Measurements from ENCODE around the gene SEC11A.
"Not testable (repeated sequence)": the region's sequence is repeated elsewhere in the genome, so short reads cannot be mapped to it uniquely, and the experiment has no call there.

DNA sequence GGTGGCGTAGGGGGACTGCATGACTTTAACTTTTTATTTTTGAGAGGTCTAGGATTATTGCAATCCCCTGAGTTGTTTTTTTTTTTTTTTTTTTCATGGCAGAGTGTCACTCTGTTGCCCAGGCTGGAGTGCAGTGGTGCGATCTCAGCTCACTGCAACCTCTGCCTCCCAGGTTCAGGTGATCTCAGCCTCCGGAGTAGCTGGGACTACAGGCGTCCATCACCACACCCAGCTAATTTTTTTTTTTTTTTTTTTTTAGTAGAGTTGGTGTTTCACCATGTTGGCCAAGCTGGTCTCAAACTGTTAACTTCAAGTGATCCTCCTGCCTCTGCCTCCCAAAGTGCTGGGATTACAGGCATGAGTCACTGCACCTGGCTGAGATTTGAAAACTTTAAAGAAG lies 39.0 kb upstream of the SEC11A start:
- TF ChIP-seq, protein P1, sequence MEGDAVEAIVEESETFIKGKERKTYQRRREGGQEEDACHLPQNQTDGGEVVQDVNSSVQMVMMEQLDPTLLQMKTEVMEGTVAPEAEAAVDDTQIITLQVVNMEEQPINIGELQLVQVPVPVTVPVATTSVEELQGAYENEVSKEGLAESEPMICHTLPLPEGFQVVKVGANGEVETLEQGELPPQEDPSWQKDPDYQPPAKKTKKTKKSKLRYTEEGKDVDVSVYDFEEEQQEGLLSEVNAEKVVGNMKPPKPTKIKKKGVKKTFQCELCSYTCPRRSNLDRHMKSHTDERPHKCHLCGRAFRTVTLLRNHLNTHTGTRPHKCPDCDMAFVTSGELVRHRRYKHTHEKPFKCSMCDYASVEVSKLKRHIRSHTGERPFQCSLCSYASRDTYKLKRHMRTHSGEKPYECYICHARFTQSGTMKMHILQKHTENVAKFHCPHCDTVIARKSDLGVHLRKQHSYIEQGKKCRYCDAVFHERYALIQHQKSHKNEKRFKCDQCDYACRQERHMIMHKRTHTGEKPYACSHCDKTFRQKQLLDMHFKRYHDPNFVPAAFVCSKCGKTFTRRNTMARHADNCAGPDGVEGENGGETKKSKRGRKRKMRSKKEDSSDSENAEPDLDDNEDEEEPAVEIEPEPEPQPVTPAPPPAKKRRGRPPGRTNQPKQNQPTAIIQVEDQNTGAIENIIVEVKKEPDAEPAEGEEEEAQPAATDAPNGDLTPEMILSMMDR (IDR thresholded peaks at IDR 0.05; ENCODE audit: low read length) = not testable (repeated sequence)
- not testable (repeated sequence) for TF ChIP-seq EZH2phosphoT487 (IDR thresholded peaks at IDR 0.05; ENCODE audit: low read length); EZH2 (optimal IDR thresholded peaks at IDR 0.05; ENCODE audit: low read depth, low read length)

Data from MM.1S (cell line).